ENCODE measurements around the gene DACT2. TPM values are rescaled to one million over a fixed set of nuclear protein-coding genes. Genes with fewer than 3 reads are reported as not detected.

DACT2 gene
- total and polyA plus RNA-seq, 10 of the 15 experiments (the other 5 are each of a cell fraction or from before 2014, with no cell fraction given): not detected

DNA sequence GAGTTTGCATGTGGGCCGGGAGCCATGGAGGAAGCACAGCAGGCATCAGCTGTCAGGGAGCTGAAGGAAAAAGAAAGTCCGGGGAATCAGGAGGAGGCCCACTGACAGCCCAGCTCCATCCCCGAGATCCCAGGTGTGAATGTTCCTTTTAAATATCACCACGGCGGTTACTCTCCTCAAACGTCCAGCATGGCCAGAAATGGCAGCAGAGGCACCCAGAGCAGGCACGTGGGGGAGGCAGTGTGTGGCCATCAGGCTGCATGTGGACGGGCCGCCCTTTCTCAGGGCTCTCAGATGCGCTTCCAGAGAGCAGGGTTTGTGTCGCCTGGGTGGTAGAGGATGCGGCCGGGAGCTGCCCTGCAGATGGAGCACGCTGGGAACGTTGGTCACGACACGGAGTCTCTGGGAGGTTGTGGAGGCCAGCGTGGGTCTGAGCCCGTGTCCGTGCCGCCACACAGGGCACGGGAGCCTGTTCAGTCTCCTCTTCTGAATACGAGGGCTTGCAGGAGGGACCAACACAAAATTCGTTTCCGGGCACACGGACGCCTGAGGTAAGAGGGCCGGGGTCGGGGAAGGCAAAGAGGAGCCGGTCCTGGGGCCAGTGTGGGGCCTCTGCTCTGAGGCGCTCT lies 45.3 kb upstream of the DACT2 start (continued):
- TF ChIP-seq FOS (IDR thresholded peaks at IDR 0.05; ENCODE audit: borderline replicate concordance, extremely low read depth, insufficient read length) (no peak), WRNIP1 (IDR thresholded peaks at IDR 0.05; ENCODE audit: borderline replicate concordance, low read depth, low read length) (no peak)

DNA sequence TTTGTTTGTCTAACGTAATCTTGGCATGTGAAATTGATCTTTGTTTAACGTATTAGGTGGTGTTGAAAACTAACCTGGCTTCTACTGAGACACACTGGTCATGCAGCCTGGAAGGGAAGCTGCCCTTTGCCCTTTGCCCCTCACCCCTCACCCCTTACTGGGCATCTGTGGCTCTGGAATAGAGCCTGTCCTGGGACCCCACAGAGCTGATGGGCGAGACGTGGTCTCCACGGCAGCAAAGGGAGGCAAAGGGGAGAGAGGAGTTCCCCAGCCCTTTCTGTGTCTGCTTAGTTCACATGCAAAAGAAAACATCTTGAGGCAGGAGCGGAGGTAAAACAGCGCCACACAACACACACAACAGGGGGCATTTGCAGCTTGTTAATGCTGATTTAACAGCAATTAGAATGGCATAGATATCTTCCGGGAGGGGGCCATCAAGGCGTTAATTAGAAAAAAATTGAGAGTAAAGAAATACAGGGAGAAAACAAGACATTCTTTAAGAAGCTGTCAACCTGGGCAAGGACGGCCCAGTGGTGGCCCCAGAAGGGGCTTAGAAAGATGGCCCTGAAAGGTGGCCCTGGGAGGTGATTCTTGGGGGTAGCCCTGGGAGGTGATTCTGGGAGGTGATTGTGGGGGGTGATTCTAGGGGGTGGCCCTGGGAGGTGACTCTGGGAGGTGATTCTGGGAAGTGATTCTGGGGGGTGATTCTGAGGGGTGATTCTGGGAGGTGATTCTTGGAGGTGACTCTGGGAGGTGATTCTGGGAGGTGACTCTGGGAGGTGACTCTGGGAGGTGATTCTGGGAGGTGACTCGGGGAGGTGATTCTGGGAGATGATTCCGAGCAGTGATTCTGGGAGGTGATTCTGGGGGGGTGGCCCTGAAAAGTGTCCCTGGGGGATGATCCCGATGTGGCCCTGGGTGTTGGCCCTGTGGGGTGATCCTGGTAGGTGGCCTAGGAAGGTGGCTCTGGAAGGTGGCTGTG lies 44.5 kb upstream of the DACT2 start:
- H3K9me3 ChIP-seq (replicated peaks; ENCODE audit: control insufficient read depth, insufficient read depth, low read length): no peaks in the 10 kb centered on the region
- no peak overlapping the region for H3K27ac ChIP-seq (ENCODE audit: control insufficient read depth, insufficient read depth)
- H3K36me3 ChIP-seq (ENCODE audit: control insufficient read depth in 2 of 2, insufficient read depth in 2 of 2, low read length in 1 of 2): no peaks in the 10 kb centered on the region
- DNase-seq (ENCODE audit: low read depth, low spot score) (no peak), ATAC-seq (no peak), FAIRE-seq (no peak)
- TF ChIP-seq CHD4 (IDR thresholded peaks at IDR 0.05) (no peak), MYC (IDR thresholded peaks at IDR 0.05; ENCODE audit: insufficient read depth, insufficient read length, insufficient replicate concordance, low read length, severe bottlenecking) (no peak), NFYB (IDR thresholded peaks at IDR 0.05; ENCODE audit: insufficient read depth, low read depth, low read length) (no peak), NR2F1 (conservative IDR thresholded peaks at IDR 0.05) (no peak), SIX5 (IDR thresholded peaks at IDR 0.05; ENCODE audit: low read depth, low read length, severe bottlenecking) (no peak), IKZF2 (IDR thresholded peaks at IDR 0.05) (no peak), STAT3 (IDR thresholded peaks at IDR 0.05; ENCODE audit: low read depth, low read length) (no peak), KLF5 (IDR thresholded peaks at IDR 0.05; ENCODE audit: partially characterized antibody) (no peak), RELA (IDR thresholded peaks at IDR 0.05; ENCODE audit: borderline replicate concordance, partially characterized antibody) (no peak)
- TF ChIP-seq, protein P1, sequence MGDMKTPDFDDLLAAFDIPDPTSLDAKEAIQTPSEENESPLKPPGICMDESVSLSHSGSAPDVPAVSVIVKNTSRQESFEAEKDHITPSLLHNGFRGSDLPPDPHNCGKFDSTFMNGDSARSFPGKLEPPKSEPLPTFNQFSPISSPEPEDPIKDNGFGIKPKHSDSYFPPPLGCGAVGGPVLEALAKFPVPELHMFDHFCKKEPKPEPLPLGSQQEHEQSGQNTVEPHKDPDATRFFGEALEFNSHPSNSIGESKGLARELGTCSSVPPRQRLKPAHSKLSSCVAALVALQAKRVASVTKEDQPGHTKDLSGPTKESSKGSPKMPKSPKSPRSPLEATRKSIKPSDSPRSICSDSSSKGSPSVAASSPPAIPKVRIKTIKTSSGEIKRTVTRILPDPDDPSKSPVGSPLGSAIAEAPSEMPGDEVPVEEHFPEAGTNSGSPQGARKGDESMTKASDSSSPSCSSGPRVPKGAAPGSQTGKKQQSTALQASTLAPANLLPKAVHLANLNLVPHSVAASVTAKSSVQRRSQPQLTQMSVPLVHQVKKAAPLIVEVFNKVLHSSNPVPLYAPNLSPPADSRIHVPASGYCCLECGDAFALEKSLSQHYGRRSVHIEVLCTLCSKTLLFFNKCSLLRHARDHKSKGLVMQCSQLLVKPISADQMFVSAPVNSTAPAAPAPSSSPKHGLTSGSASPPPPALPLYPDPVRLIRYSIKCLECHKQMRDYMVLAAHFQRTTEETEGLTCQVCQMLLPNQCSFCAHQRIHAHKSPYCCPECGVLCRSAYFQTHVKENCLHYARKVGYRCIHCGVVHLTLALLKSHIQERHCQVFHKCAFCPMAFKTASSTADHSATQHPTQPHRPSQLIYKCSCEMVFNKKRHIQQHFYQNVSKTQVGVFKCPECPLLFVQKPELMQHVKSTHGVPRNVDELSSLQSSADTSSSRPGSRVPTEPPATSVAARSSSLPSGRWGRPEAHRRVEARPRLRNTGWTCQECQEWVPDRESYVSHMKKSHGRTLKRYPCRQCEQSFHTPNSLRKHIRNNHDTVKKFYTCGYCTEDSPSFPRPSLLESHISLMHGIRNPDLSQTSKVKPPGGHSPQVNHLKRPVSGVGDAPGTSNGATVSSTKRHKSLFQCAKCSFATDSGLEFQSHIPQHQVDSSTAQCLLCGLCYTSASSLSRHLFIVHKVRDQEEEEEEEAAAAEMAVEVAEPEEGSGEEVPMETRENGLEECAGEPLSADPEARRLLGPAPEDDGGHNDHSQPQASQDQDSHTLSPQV (IDR thresholded peaks at IDR 0.05): no peak
- POLR2A ChIA-PET: no interaction called here
- RAD21 ChIA-PET (ENCODE audit: unreplicated experiment): no interaction called here
- H3K4me1 ChIP-seq (ENCODE audit: control insufficient read depth, insufficient read depth, low read length): no peaks in the 10 kb centered on the region
- no peak overlapping the region for H3K4me2 ChIP-seq (ENCODE audit: control insufficient read depth, insufficient read depth)
- in situ Hi-C loops (cut with MboI): no loop called here
- intact Hi-C loops (cut with micrococcal nuclease; ENCODE audit: unreplicated experiment): no loop called here
- WGBS (ENCODE audit: insufficient coverage, insufficient replicate concordance, low lambda C conversion rate, missing lambda C conversion rate): 30% methylated on average over 12 of the region's 13 CpGs
- H4K20me1 ChIP-seq (ENCODE audit: control insufficient read depth, insufficient read depth): no peaks in the 10 kb centered on the region
- no peak overlapping the region for H2AFZ ChIP-seq (ENCODE audit: control insufficient read depth, low read depth, low read length)
- no peak overlapping the region for H3K4me3 ChIP-seq
- no peaks in the 10 kb centered on the region for H3K27me3 ChIP-seq (replicated peaks in 1 of 2; ENCODE audit: control insufficient read depth in 2 of 2, insufficient read depth in 2 of 2, low read length in 1 of 2)
- SMC1A ChIA-PET (ENCODE audit: uncharacterized antibody, unreplicated experiment): no interaction called here
- CTCF ChIA-PET: no interaction called here
- BruUV-seq (replicated peaks): no TSS peak
- H3K9ac ChIP-seq (ENCODE audit: control insufficient read depth, insufficient read depth, low read length): no peak overlapping the region
- no peaks in the 10 kb centered on the region for H3K79me2 ChIP-seq (ENCODE audit: control insufficient read depth, insufficient read depth, low read length)
